GM19238 (cell line): Measurements from ENCODE around the gene TRIM60.
"Not testable (repeated sequence)": the region's sequence is repeated elsewhere in the genome, so short reads cannot be mapped to it uniquely, and the experiment has no call there.

Source experiments
- DNase-seq: peaks from one replicate; pipeline ENCODE4 v3.0.0; 2011; ENCODE audit warnings: low spot score; ENCODE audit not compliant: insufficient read length

Gene TRIM60

DNA sequence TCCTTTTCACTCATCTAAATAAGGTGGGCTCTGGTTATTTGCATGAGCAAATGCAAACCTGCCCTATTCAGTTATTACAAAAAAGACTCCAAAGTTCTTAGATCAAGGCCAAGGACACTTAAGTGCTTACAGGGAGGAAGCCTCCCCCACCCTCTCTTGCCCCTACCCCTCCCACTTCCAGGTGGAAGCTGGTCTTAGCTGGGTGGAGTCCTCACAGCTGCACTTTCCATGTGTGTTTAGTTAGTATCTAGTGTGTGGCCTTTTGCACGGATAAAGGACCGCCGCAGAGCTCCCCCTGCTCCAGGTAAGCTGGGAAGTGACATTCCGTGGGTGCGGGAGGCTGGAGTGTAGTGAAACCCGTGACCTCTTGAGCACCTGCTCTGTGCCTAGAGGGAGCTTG, 21.8 kb downstream of the TRIM60 start, which contains the start of gene TRIM75:
Gene TRIM75, plus strand, starts transcription at position 222 of the 400 bp plus-strand sequence. CDS start 5,282 bp downstream, outside the sequence.
- DNase-seq, result no peak

DNA sequence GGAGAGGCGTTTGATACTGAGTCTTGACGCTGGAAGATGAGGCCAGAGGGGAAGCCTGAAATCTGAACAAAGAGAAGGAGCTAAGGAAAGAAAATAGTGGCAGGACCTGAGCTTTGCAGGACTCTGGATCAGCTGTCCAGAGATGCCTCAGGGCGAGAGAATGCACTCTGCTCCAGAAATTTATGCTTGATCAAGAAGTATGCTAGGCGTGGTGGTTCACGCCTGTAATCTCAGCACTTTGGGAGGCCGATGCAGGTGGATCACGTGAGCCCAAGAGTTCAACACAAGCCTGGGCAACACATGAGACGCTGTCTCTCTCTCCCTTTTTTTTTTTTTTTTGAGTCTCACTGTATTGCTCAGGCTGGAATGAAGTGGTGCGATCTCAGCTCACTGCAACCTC, 23.8 kb downstream of the TRIM60 start:
- no peak for DNase-seq

DNA sequence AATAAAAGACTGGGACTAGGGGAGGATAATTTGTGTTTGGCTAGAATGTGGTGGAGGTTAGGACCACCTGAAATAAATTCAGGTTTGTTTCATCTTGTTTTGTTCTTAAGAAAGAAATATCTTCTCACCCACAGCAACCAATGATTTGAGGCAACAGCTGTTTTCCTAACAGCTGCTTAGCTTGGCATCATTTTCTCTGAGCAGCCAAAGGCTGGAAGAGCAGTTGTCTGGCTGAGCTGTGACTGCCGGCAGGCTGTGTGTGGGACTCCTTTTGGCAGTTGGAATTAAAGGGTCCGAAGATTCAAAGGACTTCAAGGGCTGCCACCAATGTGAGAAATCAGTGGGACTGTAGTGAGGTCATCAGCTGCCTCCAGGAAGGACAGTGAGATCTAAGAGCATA, 26.9 kb downstream of the TRIM60 start:
- no peak for DNase-seq

DNA sequence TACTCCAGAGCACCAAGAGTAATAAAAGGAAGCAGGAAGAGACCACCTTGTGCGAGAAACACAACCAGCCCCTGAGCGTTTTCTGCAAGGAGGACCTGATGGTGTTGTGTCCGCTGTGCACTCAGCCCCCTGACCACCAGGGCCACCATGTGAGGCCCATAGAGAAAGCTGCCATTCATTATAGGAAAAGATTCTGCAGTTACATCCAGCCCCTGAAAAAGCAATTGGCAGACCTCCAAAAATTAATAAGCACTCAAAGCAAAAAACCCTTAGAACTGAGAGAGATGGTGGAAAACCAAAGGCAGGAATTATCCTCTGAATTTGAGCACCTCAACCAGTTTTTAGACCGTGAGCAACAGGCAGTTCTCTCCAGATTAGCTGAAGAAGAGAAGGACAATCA, 27.6 kb downstream of the TRIM60 start:
- no peak for DNase-seq

DNA sequence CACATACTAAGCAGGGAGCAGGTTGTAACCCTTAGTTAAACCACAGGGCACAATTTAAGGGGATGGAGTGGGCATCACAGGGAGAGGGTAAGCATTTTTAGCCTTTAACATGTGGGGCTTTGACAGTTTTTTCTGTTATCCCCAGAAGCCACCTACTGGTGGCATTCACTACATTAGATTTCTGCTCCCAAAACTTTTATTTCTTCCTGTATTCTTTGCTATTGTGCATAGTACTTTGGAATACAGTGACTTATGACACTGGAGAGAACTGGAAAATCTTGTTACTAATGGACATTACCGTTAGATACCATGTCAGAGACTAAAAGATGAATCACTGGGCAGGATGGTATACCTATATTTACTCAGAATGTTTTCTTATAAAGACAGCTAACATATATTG, 29.1 kb downstream of the TRIM60 start:
- DNase-seq, result no peak

DNA sequence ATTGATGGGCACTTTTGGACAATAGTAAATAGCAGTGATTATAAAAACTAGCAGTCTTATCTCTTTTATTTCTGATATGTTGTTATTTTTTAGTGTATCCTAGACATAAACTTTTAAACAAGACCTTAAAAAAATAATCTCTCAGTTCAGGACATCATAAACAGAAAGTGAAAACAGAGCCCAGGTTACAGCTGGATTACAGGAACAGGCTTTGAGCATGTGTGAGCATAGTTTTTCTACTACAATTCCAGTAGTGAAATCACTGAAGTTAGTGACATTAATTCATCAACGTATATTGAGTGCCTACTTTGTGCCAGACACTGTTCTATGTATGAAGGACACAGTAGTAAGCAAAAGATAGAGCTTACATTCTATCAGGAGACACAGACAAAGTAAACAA, 38.8 kb downstream of the TRIM60 start:
- no peak for DNase-seq

DNA sequence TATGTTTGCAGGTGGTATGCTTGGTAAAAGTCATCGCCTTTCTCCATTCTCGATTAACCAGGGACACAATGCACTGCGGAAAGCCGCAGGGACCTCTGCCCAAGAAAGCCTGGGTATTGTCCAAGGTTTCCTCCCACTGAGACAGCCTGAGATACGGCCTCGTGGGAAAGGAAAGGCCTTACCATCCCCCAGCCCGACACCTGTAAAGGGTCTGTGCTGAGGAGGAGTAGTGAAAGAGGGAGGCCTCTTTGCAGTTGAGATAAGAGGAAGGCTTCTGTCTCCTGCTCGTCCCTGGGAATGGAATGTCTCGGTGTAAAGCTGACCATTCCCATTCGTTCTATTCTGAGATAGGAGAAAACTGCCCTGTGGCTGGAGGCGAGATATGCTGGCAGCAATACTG, 41.5 kb downstream of the TRIM60 start:
- not testable (repeated sequence) for DNase-seq

DNA sequence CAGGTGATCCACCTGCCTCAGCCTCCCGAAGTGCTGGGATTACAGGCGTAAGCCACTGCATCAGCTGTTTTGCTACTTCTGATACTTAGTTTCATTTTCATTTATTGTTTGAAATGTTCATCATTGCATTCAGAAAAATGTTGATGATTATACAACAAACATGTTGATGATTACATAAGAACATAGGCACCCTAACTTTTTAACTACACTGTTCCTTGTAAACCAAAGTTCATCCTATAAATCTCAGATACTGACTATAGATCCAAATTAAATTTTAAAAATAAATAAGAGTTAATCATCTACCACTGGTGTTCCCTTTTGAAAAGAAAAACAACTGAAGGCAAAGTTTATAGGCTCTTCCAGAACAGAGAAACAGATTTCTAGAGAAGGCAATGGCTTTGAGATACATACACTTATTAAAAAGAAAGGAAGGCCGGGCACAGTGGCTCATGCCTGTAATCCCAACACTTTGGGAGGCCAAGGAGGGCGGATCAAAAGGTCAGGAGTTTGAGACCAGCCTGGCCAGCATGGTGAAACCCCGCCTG, 45.3 kb downstream of the TRIM60 start:
- no peak for DNase-seq

DNA sequence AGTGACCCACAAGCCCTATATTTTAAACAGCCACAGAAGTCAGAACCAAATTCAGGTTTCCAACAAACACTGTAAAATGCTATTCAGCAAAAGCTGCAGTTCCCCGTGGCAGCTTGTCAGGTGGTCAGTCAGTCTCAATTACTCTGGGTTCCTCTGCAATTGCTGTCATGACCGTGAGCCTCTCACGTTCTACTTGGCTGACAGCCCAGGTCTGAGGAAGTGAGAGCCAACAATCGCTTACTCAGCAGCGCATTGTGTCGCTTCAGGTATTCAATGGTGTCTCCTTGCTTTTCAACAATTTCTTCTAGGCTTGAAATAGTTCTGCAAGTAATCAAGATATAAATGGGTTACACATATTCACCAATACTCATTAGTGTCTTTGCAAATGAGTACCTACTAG, 47.7 kb downstream of the TRIM60 start:
- no peak for DNase-seq

DNA sequence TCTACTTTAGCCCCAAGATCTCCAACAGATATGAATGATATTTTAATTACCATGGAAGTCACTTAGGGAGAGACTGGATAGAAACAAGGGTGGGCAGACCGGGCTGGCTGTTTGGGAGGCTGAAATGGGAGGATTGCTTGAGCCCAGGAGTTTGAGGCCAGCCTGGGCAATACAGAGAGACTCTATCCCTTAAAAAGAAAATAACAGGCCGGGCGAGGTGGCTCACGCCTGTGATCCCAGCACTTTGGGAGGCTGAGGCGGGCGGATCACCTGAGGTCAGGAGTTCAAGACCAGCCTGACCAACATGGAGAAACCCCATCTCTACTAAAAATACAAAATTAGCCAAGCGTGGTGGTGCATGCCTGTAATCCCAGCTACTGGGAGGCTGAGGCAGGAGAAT, 53.0 kb downstream of the TRIM60 start:
- not testable (repeated sequence) for DNase-seq

DNA sequence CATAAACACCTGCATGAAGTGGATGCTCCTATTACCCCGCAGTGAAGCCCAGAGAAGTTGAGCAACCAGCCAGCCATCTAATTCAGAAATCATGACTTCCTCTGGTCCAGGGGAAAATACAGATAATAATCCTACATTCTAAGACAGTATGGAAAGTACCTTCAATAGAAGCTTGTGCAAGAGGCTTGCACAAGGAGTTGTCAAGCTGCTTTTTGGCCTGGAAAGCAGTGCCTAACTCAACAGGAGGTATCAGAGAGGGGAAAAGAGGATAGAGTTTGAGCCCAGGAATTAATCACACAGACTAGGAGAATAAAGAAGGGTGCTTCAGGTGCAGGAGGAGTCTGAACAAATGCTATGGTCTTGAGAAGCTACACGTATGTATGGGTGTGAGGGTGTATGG, 54.1 kb downstream of the TRIM60 start:
- no peak for DNase-seq

DNA sequence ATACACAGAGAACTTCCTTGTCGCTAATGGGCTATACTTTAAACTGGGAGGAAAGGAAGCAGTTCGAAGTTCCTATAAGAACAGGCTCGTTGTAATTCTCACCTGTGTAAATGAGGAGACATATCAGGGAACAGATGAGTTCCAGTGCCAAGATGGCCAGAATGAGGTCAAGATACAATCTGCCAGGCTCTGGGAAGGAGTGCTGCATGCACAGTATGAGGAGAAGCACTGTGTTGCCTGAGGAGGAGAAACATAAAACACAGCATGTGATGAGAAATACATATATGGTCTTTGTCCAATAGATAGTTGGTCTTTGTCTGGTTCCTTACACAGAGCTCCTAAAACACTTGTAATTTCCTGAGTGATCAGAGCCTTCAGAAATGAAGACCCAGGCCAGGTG, 56.6 kb downstream of the TRIM60 start:
- DNase-seq, result no peak
